Measurements from ENCODE around the gene TNFRSF4.

GRCh38 chr1:1223321-1223720 lies 9.4 kb upstream of the TNFRSF4 start:
- TF ChIP-seq CTCF (IDR thresholded peaks at IDR 0.05 in 2 of 3, conservative IDR thresholded peaks at IDR 0.05 in 1 of 3; ENCODE audit: borderline replicate concordance in 1 of 3, insufficient read depth in 1 of 3, low read depth in 2 of 3, low read length in 2 of 3) (no peak), POLR2A (IDR thresholded peaks at IDR 0.05; ENCODE audit: borderline replicate concordance, extremely low read depth, insufficient read depth, insufficient read length) (no peak), POLR2AphosphoS5 (IDR thresholded peaks at IDR 0.05; ENCODE audit: low read depth, low read length) (no peak), ZNF274 (IDR thresholded peaks at IDR 0.05; ENCODE audit: low read depth, low read length) (no peak)

All from HCT116 (cell line).